Measurements from ENCODE around the gene UBE2I.

DNA sequence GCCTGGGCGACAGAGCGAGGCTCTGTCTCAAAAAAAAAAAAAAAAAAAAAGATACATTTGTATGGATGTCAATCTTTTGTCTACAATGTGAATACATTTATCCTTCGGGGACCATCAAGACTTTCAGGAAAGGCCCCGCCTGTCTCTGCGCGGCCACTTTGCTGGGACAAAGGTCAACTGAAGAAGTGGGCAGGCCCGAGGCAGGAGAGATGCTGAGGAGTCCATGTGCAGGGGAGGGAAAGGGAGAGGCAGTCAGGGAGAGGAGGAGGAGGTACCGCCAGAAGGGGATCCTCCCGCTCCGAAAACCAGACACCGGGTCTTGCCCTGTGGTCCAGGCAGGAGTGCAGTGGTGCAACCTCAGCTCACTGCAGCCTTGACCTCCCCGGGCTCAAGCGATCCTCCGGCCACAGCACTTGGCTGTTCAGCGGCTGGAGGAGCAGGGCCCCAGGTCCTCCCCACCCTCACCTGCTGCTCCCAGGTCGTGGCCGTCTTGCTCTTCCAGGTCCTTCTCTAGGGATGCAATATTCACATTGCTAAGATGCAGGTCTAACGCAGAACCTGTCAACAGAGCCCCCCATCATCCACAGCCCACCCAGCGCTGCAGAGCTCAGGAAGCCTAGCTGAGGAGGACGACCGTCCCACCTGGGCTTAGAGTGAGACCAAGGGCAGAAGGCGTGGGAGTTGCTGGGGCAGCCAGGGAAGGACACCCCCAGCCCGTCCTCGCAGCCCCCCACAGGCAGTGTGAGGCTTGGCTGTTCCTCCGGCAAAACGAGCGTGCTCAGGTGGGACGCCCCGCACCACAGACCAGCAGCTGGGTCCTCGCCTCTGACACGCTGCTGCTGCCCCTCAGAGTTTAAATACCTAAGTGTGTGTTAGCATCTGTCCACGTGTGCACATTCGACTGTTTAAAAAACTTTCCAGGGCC is 61.9 kb downstream of the UBE2I start:
- TF ChIP-seq, protein P1, sequence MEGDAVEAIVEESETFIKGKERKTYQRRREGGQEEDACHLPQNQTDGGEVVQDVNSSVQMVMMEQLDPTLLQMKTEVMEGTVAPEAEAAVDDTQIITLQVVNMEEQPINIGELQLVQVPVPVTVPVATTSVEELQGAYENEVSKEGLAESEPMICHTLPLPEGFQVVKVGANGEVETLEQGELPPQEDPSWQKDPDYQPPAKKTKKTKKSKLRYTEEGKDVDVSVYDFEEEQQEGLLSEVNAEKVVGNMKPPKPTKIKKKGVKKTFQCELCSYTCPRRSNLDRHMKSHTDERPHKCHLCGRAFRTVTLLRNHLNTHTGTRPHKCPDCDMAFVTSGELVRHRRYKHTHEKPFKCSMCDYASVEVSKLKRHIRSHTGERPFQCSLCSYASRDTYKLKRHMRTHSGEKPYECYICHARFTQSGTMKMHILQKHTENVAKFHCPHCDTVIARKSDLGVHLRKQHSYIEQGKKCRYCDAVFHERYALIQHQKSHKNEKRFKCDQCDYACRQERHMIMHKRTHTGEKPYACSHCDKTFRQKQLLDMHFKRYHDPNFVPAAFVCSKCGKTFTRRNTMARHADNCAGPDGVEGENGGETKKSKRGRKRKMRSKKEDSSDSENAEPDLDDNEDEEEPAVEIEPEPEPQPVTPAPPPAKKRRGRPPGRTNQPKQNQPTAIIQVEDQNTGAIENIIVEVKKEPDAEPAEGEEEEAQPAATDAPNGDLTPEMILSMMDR (conservative IDR thresholded peaks at IDR 0.05; ENCODE audit: low read depth, low read length): no peak
- TF ChIP-seq EZH2 (IDR thresholded peaks at IDR 0.05; ENCODE audit: low read length, unreplicated experiment): no peak

Measured in PC-3 (cell line).